Fibroblast of the conjunctiva (primary cell): ENCODE measurements around the gene WNK2.

ENCODE experiments used
- DNase-seq: peaks from one replicate; pipeline ENCODE4 v3.0.0-alpha.2; 2010; ENCODE audit warnings: low read depth

The WNK2 gene

GRCh38 chr9:93185266-93186214, 1.6 kb downstream of the WNK2 start:
- DNase-seq: no peak

- no peak for DNase-seq
Observed at GRCh38 chr9:93186215-93186945, 2.4 kb downstream of the WNK2 start.

GRCh38 chr9:93187047-93187446, 3.1 kb downstream of the WNK2 start:
- no peak for DNase-seq

GRCh38 chr9:93187574-93187973, 3.6 kb downstream of the WNK2 start:
- DNase-seq: no peak

- DNase-seq: no peak
Observed at GRCh38 chr9:93188426-93189368, 4.8 kb downstream of the WNK2 start.

- DNase-seq: no peak
Observed at GRCh38 chr9:93189369-93190132, 5.6 kb downstream of the WNK2 start.

- no peak for DNase-seq
Observed at GRCh38 chr9:93190133-93190525, 6.2 kb downstream of the WNK2 start.

GRCh38 chr9:93190656-93191353, 6.9 kb downstream of the WNK2 start:
- DNase-seq: no peak

- DNase-seq: no peak
Observed at GRCh38 chr9:93191354-93191660, 7.4 kb downstream of the WNK2 start.

- no peak for DNase-seq
Observed at GRCh38 chr9:93192721-93193387, 8.9 kb downstream of the WNK2 start.

- DNase-seq: no peak
Observed at GRCh38 chr9:93193388-93194220, 9.7 kb downstream of the WNK2 start.

GRCh38 chr9:93194221-93194625, 10.3 kb downstream of the WNK2 start:
- no peak for DNase-seq

GRCh38 chr9:93194641-93195040, 10.7 kb downstream of the WNK2 start:
- no peak for DNase-seq

GRCh38 chr9:93196096-93197055, 12.4 kb downstream of the WNK2 start:
- DNase-seq: no peak

GRCh38 chr9:93197670-93198069, 13.7 kb downstream of the WNK2 start:
- no peak for DNase-seq

- DNase-seq: no peak
Observed at GRCh38 chr9:93198117-93198837, 14.3 kb downstream of the WNK2 start.

- DNase-seq: no peak
Observed at GRCh38 chr9:93198838-93199625, 15.1 kb downstream of the WNK2 start.
